Right kidney (tissue), 1 donor: Measurements from ENCODE around the gene TDRD7.

Source experiments
- DNase-seq: peaks from one replicate; pipeline ENCODE4 v3.0.0-alpha.2; 2016

TDRD7 gene

GRCh38 chr9:97386733-97387503 lies 25.0 kb upstream of the TDRD7 start:
- peak; percentile 71 for DNase-seq

- no peak for DNase-seq
Measured at GRCh38 chr9:97387504-97387886, 24.4 kb upstream of the TDRD7 start.

GRCh38 chr9:97387936-97388684 lies 23.8 kb upstream of the TDRD7 start:
- DNase-seq: no peak

GRCh38 chr9:97388721-97389238 lies 23.1 kb upstream of the TDRD7 start:
- no peak for DNase-seq

GRCh38 chr9:97389249-97389648 lies 22.6 kb upstream of the TDRD7 start:
- DNase-seq: no peak

DNA sequence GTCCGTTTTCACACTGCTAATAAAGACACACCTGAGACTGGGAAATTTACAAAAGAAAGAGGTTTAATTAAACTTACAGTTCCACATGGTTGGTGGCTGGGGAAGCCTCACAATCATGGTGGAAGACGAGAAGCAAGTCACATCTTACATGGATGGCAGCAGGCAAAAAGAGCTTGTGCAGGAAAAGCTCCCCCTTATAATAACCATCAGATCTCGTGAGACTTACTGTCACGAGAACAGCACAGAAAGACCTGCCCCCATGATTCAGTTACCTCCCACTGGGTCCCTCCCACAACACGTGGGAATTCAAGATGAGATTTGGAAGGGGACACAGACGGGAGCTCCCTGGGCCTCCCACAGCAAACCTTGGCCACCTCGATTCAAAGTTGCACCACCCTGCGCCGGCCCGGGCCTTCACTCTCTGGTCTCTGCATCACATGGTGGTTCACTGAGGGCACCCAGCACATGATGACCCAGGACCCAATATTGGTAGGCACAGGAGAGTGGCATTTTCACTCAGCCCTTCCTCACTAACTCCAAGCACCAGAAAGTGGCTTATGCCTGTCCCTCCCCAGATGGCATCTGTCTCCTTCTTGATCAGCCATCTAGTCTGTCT lies 21.0 kb upstream of the TDRD7 start:
- DNase-seq: no peak

DNA sequence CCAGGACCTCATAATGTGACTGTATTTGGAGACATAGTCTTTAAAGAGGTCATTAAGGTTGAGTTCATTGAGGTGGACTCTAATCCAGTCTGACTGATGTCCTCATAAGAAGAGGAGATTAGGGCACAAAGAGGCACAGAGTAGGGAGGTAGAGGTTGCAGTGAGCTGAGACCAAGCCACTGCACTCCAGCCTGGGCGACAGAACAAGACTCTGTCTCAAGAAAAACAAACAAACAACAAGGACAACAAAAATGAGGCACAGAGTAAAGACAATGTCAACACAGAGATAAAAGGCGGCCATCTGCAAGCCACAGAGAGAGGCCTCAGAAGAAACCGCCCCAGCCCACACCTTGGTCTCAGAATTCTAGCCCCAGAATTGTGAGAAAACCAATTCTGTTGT lies 17.0 kb upstream of the TDRD7 start:
- no peak for DNase-seq

DNA sequence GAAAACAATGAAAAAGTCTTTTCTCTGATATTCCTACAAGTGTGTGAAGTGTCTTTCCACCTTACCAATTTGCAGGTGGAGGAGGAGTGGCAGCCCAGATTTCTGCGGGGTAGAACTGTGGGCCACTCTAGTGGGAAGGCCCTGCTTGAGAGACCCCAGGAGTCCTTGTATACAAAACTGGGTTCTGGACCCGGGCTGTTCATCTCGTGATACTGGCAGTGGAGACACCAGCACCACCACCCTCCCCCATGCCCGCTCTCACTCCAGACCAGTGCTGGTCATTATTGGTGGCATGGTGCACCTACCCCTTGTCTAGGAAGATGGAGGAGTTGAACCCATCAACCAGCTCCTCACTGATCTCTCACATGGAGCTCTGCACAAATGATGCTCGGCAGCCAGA lies 16.2 kb upstream of the TDRD7 start:
- no peak for DNase-seq

- no peak for DNase-seq
Measured at GRCh38 chr9:97396256-97396655, 15.6 kb upstream of the TDRD7 start.

DNA sequence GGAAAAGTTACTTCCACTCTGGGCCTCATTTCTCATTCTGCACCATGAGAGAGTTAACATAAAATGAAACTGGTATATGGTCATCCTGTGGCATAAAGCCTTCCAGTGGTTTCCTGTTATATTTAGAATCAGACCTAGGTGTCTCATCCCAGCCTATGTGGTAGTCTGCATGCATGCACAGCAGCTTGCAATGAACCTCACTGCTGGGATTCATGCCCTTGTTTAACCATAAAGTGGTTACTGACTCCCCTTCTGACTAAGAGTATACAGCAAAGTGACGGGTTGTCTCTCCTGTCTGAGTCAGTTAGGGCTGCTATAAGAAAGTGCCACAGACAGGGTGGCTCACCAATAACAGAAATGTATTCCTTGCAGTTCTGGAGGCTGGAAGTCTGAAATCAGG lies 14.7 kb upstream of the TDRD7 start:
- no peak for DNase-seq

GRCh38 chr9:97398999-97399758 lies 12.7 kb upstream of the TDRD7 start:
- peak; percentile 49 for DNase-seq

GRCh38 chr9:97403746-97404316 lies 8.1 kb upstream of the TDRD7 start:
- no peak for DNase-seq

GRCh38 chr9:97405551-97405950 lies 6.3 kb upstream of the TDRD7 start:
- no peak for DNase-seq

- DNase-seq: no peak
Measured at GRCh38 chr9:97406620-97407177, 5.2 kb upstream of the TDRD7 start.

DNA sequence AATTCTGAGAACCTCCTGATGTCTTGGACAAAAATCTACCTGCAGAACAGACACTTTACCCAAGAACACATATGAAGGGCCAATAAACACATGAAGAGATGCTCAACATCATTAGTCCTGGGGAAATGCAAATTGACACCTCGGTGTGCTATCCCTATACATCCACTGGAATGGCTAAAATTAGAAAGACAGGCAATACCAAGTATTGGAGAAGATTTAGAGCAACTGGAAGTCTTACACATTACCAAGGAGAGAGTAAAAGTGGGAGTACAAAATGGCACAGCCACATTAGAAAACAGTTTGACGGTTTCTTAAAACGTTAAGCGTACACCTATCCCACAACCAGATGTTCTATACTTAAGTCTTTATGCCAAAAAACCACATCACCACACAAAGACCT lies 3.3 kb upstream of the TDRD7 start:
- DNase-seq: no peak

GRCh38 chr9:97411440-97411788 lies 482 bp upstream of the TDRD7 start:
- no peak for DNase-seq

GRCh38 chr9:97412626-97413385 lies 910 bp downstream of the TDRD7 start:
- DNase-seq: no peak

GRCh38 chr9:97413462-97413861 lies 1.6 kb downstream of the TDRD7 start:
- no peak for DNase-seq

DNA sequence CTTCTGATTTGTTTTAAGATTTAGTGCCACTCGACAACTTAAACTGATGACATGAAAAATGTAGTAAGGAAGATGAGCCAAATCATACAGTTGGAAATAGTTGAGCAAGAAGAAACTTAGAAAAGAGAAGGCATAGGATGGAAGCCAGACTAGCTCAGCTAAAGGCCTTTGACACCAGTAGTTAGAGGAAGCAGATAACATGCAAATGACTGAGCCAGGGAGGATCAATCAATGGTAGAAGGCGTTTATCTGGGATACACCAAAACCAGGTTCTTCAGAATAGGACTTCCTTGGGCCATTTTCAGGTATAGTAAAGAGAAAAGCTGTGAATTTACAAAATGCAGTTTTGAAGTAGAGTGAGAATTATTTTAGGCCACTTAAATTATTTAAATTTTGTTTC lies 3.2 kb downstream of the TDRD7 start:
- no peak for DNase-seq

- DNase-seq: no peak
Measured at GRCh38 chr9:97418880-97419279, 7.0 kb downstream of the TDRD7 start.

GRCh38 chr9:97419309-97419867 lies 7.5 kb downstream of the TDRD7 start:
- DNase-seq: no peak
